Coronary artery (tissue), 2 donors: Measurements from ENCODE around the gene SNX25.

Source experiments
- DNase-seq: peaks from one replicate; pipeline ENCODE4 v3.0.0-alpha.2; 2017; ENCODE audit warnings: low spot score
- H3K27ac ChIP-seq, 2 donors: fragments of 200-600 bp; sonication (generic); one replicate each; pipeline ENCODE4 v1.5.1; 2016 to 2019
- H3K4me3 ChIP-seq: fragments of 200-600 bp; sonication (generic); 2 replicates; pipeline ENCODE4 v1.5.1; 2016; ENCODE audit warnings: mild to moderate bottlenecking, moderate library complexity
- CTCF ChIP-seq: fragments of 200-600 bp; sonication (generic); IDR thresholded peaks from one replicate; pipeline ENCODE4 v1.5.1; 2019; ENCODE audit warnings: antibody characterized with exemption

Gene SNX25

GRCh38 chr4:185363251-185363650, 153.9 kb downstream of the SNX25 start:
- no peak for TF ChIP-seq CTCF
- DNase-seq: no peak
- H3K27ac ChIP-seq: no peak overlapping the region
- no peak overlapping the region for H3K4me3 ChIP-seq

DNA sequence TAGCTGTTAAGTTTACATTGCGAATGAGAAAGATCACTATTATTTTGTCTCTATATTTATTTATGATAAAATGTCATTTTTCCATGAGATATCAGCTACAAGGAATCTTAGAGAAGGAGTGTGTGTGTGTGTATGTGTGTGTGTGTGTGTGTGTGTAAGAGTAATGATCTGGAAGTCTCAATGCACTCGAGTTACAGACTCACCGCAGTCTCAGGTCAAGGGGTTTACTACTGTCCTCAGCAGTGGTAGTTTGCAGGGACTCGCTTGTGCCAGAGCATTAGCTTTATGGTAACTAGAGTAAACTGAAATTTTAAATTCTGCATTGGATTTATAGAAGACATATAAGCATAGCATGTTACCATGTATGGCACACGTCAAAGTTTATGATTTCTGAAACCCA, 155.5 kb downstream of the SNX25 start:
- Histone ChIP-seq H3K4me3 (no peak overlapping the region), H3K27ac (no peak overlapping the region)
- DNase-seq: no peak
- no peak for TF ChIP-seq CTCF

- TF ChIP-seq CTCF: no peak
Observed at GRCh38 chr4:185369731-185370130, 160.3 kb downstream of the SNX25 start.

GRCh38 chr4:185370268-185370949, 161.0 kb downstream of the SNX25 start:
- H3K4me3 ChIP-seq: no peak overlapping the region
- no peak for DNase-seq
- TF ChIP-seq CTCF: no peak
- no peak overlapping the region for H3K27ac ChIP-seq

More at GRCh38 chr4:185369731-185370130, 160.3 kb downstream of the SNX25 start:
- Histone ChIP-seq H3K4me3 (no peak overlapping the region), H3K27ac (no peak overlapping the region)
- no peak for DNase-seq

DNA sequence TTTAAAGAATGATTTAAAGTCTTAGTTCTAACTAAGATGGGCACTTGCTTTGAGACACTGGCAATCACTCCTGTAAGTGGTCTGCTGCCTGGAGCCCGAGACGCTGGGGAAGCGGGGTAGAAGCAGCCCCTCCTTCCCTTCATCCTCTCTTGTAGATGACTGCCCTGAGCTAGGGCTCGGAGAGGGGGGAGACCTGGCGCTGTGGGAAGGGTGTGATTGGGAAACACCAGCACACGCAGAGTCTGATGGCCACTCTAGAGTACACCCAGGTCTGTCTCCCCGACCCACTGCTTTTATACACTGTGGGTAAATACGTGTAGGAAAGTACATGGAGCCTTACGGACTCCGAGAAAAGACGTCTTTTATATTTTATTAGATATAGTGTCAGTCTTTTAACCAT, 162.3 kb downstream of the SNX25 start:
- Histone ChIP-seq H3K4me3 (no peak overlapping the region), H3K27ac (no peak overlapping the region)
- DNase-seq: no peak
- TF ChIP-seq CTCF: no peak

- Histone ChIP-seq H3K27ac (no peak overlapping the region), H3K4me3 (no peak overlapping the region)
- DNase-seq: no peak
- TF ChIP-seq CTCF: no peak
Observed at GRCh38 chr4:185374027-185374426, 164.6 kb downstream of the SNX25 start.

DNA sequence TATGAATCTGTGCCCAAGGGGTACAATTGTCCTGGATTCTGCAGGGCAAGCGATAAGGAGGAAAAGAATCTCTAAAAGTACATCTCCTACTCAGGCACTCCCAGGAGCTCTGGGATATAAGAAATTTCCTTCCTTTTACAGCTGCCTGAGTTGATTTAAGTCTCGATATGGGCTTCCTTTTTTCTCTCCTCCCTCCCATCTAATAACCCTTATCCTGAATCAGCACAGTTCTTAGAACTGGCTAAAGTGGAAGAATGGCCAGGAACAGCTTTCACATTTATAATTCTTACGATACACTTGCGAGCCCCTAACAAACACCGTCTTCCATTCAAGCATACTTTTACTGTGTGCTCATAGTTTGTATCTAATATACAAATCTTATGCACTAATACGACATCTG, 165.2 kb downstream of the SNX25 start:
- DNase-seq: no peak
- Histone ChIP-seq H3K27ac (no peak overlapping the region), H3K4me3 (no peak overlapping the region)
- TF ChIP-seq CTCF: no peak
